ENCODE measurements around the gene APMAP.

DNA sequence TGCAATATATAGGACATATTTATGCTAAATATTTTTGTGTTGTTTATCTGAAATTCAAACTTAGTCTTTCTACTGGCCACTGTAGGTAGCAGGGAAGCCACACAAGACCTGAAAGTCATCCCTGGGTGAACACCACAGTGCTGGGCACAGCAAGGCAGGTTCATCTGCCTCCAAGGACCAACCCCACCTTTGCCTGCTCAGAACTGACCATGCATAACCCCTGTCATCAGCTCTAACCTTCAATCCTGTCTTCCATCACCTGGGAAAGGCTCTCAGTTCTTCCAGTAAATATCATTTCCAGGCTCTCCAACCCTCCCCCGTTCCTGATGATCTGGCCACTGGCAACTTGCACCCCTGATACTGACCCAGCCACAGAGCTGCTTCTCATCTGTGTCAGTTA lies 76.1 kb downstream of the APMAP start:
- TF ChIP-seq CTCF (IDR thresholded peaks at IDR 0.05) (no peak), POLR2A (IDR thresholded peaks at IDR 0.05) (no peak)

Data from uterus (tissue), 2 donors.